GM10248 (cell line): Measurements from ENCODE around the gene TRIM9.
A peak's percentile ranks its signal among the peaks of the same experiment; 100 is the strongest.

Source experiments
- CTCF ChIA-PET: fragments of 300-600 bp; sonication (Branson Sonifier 250); formaldehyde crosslinking; extraction: SDS; loops from one replicate; lab custom pipeline; 2021; ENCODE audit warnings: antibody characterized with exemption; lab: Yijun Ruan, JAX
- POLR2A ChIA-PET: fragments of 350-650 bp; sonication (Branson Sonifier 250); formaldehyde crosslinking; extraction: SDS; loops from one replicate; lab custom pipeline; 2020; ENCODE audit warnings: antibody characterized with exemption; lab: Yijun Ruan, JAX
- DNase-seq: peaks from one replicate; pipeline ENCODE4 v3.0.0; 2012; ENCODE audit errors: extremely low spot score
- CTCF ChIP-seq: IDR thresholded peaks from 2 replicates; pipeline ENCODE4 v1.5.1; 2012; ENCODE audit warnings: mild to moderate bottlenecking, low read depth; ENCODE audit errors: extremely low read depth, missing control alignments, control extremely low read depth

The TRIM9 gene

GRCh38 chr14:51095854-51096823 is 1.2 kb upstream of the TRIM9 start:
- no peak for DNase-seq
- POLR2A ChIA-PET, result no interaction called here
- no peak for TF ChIP-seq CTCF
- CTCF ChIA-PET, result interaction anchor here (0.8 to 3.5 kb wide), 6 partner anchors 9 to 182 kb away, joined by 3 to 19 read pairs (median 3); no protein-coding TSS in a partner anchor

- ChIA-PET POLR2A (interaction anchor here (0.5 kb wide), 1 partner anchor 171 kb away, joined by 4 read pairs; no protein-coding TSS in a partner anchor), CTCF (interaction anchor here (1.2 to 3.5 kb wide), 6 partner anchors 11 to 142 kb away, joined by 3 to 19 read pairs (median 4); no protein-coding TSS in a partner anchor)
- DNase-seq, result peak; percentile 22
- no peak for TF ChIP-seq CTCF
These were observed 553 bp downstream of the TRIM9 start for GRCh38 chr14:51094282-51094821.

- peak; percentile 54 for DNase-seq
- CTCF ChIA-PET, result interaction anchor here (1.4 kb wide), 1 partner anchor 24 kb away, joined by 4 read pairs; no protein-coding TSS in a partner anchor
- peak; percentile 52 for TF ChIP-seq CTCF
- POLR2A ChIA-PET, result no interaction called here
These were observed 1.3 kb downstream of the TRIM9 start for GRCh38 chr14:51093371-51094281.

- DNase-seq, result no peak
- no peak for TF ChIP-seq CTCF
- POLR2A ChIA-PET, result no interaction called here
- CTCF ChIA-PET, result interaction anchor here (0.9 to 1.4 kb wide), 2 partner anchors 24 to 74 kb away, joined by 3 to 4 read pairs; no protein-coding TSS in a partner anchor
These were observed 1.9 kb downstream of the TRIM9 start for GRCh38 chr14:51092965-51093364.

GRCh38 chr14:51089278-51089677 is 5.6 kb downstream of the TRIM9 start:
- ChIA-PET CTCF (no interaction called here), POLR2A (no interaction called here)
- DNase-seq, result no peak
- no peak for TF ChIP-seq CTCF

GRCh38 chr14:51087031-51087441 is 7.9 kb downstream of the TRIM9 start:
- ChIA-PET POLR2A (no interaction called here), CTCF (no interaction called here)
- TF ChIP-seq CTCF, result no peak
- DNase-seq, result no peak
